Muscle of leg (tissue), 11 donors: ENCODE data around the gene GRHL3. TPM values are rescaled to one million over a fixed set of nuclear protein-coding genes. Genes with fewer than 3 reads are reported as not detected.

ENCODE experiments used
- DNase-seq: peaks from one replicate; pipeline ENCODE4 v3.0.0; 2013
- H3K27ac ChIP-seq: one replicate; pipeline ENCODE4 v1.5.1; 2013; ENCODE audit warnings: mild to moderate bottlenecking, low read length, control low read depth
- H3K27me3 ChIP-seq: one replicate; pipeline ENCODE4 v1.6.1; 2013; ENCODE audit warnings: low read length; ENCODE audit not compliant: control insufficient read depth, insufficient read depth
- H3K36me3 ChIP-seq: one replicate; pipeline ENCODE4 v1.6.1; 2013; ENCODE audit warnings: low read length; ENCODE audit not compliant: control insufficient read depth, insufficient read depth
- H3K4me1 ChIP-seq: one replicate; pipeline ENCODE4 v1.6.1; 2013; ENCODE audit warnings: low read length; ENCODE audit not compliant: control insufficient read depth, insufficient read depth
- H3K4me3 ChIP-seq: one replicate; pipeline ENCODE4 v1.5.1; 2013; ENCODE audit warnings: low read length, control low read depth
- H3K9me3 ChIP-seq: replicated peaks from 2 replicates; pipeline ENCODE4 v1.6.1; 2013; ENCODE audit warnings: low read depth, low read length; ENCODE audit not compliant: control insufficient read depth
- WGBS: methylation state at CpG from one replicate; pipeline ENCODE4 v1.1.5; 2013; ENCODE audit warnings: missing lambda C conversion rate; ENCODE audit not compliant: insufficient coverage; 5-methylcytosine and 5-hydroxymethylcytosine counted together
- polyA plus RNA-seq, 8 donors: library from polyadenylated mRNA; unstranded; fragments of 120-200 nt; gene quantifications; one replicate each; pipeline versions ENCODE4 v1.2.1 to v1.2.3, GENCODE V29; 2013; ENCODE audit warnings: inconsistent platforms in 1 of 8, low replicate concordance in 1 of 8; ENCODE audit not compliant: insufficient read length in 8 of 8, insufficient read depth in 1 of 8
- total RNA-seq: library from RNA; stranded (reverse); fragments of 120-200 nt; gene quantifications from one replicate; pipeline ENCODE4 v1.2.4, GENCODE V29; 2013

The GRHL3 gene
- total and polyA plus RNA-seq, 9 donors = 0.05 to 7.7 (median 0.10) TPM; not detected in 2

DNA sequence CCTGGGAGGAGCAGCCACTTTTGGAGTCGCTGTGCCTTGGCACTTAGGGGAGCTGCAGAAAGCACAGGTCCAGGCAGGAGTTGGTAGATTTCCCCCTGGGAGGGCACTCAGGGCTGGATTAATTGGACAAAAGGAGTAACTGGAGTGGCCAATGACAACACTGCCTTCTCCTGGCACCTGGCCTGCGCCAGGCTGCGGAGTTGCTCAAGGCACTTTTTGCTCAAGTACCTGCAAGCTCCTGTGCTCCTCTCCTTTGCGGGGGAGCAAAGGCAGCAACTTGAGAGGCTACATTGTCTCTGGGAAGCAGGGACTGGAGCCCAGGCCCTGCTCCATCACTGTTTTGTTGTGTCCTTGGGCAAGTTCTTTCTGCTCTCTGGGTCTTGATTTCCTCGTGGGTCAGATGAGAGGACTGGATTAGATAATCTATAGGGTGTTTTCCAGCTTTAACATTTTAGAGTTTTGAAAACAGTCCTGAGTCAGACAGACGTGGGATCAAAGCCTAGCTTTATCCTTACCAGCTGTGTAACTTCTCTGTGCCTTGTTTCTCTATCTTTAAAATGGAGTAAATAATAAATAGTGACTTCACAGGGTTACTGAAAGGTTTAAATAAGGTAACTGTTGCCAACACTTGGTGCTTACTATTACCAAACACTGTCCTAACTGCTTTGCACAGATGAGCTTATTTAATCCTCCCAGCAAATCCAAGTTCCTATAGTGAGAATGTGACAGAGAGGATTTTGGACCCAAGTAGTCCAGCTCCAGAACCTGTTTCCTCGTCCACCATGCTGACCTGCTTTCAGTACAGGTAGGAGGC is 18.0 kb upstream of the GRHL3 start:
- H3K27ac ChIP-seq = no peak overlapping the region
- WGBS = 78% methylated on average over 3 of the region's 7 CpGs
- no peak overlapping the region for H3K4me3 ChIP-seq
- H3K4me1 ChIP-seq = peaks cover 5% of the 10 kb centered on the region
- no peak for DNase-seq
- no peaks in the 10 kb centered on the region for H3K36me3 ChIP-seq
- H3K9me3 ChIP-seq = no peaks in the 10 kb centered on the region
- H3K27me3 ChIP-seq = no peaks in the 10 kb centered on the region

DNA sequence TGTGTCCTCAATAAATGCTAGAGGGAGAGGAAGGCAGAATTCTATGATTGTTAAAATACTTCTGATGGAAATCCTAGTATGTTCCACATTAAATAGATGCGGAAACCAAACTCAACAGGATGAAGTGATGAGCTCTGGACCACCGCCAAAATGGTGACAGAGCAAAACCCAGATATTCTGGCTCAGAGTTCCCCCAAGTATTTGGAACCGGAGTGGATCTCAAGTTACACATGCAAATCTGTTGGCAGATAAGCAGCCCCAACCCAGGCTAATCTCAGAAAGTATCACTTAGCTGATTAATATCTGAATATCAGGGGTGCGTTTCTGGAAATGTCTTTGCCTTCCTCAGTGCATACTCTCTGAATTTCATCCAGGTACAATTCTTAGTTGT is 17.4 kb upstream of the GRHL3 start:
- 27% methylated on average over 2 of the region's 4 CpGs for WGBS
- peaks cover 5% of the 10 kb centered on the region for H3K4me1 ChIP-seq
- H3K27ac ChIP-seq = no peak overlapping the region
- no peaks in the 10 kb centered on the region for H3K9me3 ChIP-seq
- DNase-seq = peak; percentile 32
- H3K4me3 ChIP-seq = no peak overlapping the region
- peaks cover 2% of the 10 kb centered on the region for H3K27me3 ChIP-seq
- H3K36me3 ChIP-seq = no peaks in the 10 kb centered on the region

DNA sequence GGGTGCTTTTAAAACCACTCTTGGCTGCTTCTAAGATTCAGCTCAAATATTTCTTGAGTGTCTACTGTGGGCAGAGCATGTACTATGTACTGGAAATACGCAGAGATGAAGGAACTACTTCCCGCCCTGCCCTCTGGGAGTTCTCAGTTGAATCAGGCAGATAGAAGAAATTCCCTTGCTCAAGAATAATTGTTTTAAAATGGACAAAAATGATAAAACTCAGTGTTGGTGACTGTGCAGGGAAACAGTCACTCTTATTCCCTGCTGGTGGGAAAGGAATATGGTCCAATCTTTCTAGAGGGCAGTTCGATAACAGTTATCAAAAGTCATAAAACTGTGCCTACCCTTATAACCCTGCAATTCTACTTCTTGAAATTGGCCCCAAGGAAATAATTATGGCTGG is 16.9 kb upstream of the GRHL3 start:
- 23% methylated on average over 2 of the region's 3 CpGs for WGBS
- Histone ChIP-seq H3K27ac (no peak overlapping the region), H3K4me3 (no peak overlapping the region), H3K9me3 (no peaks in the 10 kb centered on the region), H3K27me3 (peaks cover 2% of the 10 kb centered on the region), H3K4me1 (peaks cover 5% of the 10 kb centered on the region), H3K36me3 (no peaks in the 10 kb centered on the region)
- DNase-seq = no peak

DNA sequence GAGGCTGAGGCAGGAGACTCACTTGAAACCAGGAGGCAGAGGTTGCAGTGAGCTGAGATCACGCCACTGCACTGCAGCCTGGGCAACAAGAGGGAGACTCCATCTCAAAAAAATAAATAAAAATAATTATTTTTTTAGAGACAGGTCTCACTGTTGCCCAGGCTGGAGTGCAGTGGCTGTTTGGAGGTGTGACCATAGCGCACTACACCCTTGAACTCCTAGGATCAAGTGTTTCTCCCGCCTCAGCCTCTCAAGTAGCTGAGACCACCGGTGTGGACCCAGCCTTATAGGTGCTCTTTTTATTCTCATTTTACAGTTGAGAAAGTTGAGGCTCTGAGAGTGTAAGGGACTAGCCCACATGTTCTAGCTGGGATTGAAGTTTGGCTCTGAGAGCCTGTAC is 15.6 kb upstream of the GRHL3 start:
- Histone ChIP-seq H3K36me3 (no peaks in the 10 kb centered on the region), H3K9me3 (no peaks in the 10 kb centered on the region), H3K4me1 (peaks cover 5% of the 10 kb centered on the region), H3K27ac (no peak overlapping the region), H3K4me3 (no peak overlapping the region), H3K27me3 (peaks cover 2% of the 10 kb centered on the region)
- no peak for DNase-seq
- WGBS = 100% methylated on average over 1 of the region's 4 CpGs

DNA sequence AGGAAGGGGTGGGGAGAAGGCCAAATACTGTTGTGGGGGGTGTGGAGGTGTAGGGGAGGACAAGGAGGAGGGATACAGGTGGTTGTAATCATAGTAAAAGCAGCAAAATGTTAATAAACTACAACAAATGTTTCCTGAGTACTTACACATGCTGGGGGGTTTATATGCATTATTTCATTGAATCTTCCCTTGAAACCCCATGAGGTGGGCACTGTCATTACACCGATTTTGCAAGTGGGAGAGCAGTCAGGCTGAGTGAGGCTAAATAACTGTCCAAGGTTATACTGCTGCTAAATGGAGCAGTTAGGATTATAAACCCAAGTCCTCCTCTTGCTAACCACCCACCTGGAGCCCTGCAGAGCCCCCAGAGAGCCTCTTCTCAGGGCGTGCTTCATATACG is 14.4 kb upstream of the GRHL3 start:
- peaks cover 2% of the 10 kb centered on the region for H3K27me3 ChIP-seq
- H3K27ac ChIP-seq = no peak overlapping the region
- DNase-seq = no peak
- peaks cover 5% of the 10 kb centered on the region for H3K4me1 ChIP-seq
- H3K4me3 ChIP-seq = no peak overlapping the region
- WGBS = no CpG with 5 or more reads among the region's 3 CpGs
- H3K36me3 ChIP-seq = no peaks in the 10 kb centered on the region
- H3K9me3 ChIP-seq = no peaks in the 10 kb centered on the region

DNA sequence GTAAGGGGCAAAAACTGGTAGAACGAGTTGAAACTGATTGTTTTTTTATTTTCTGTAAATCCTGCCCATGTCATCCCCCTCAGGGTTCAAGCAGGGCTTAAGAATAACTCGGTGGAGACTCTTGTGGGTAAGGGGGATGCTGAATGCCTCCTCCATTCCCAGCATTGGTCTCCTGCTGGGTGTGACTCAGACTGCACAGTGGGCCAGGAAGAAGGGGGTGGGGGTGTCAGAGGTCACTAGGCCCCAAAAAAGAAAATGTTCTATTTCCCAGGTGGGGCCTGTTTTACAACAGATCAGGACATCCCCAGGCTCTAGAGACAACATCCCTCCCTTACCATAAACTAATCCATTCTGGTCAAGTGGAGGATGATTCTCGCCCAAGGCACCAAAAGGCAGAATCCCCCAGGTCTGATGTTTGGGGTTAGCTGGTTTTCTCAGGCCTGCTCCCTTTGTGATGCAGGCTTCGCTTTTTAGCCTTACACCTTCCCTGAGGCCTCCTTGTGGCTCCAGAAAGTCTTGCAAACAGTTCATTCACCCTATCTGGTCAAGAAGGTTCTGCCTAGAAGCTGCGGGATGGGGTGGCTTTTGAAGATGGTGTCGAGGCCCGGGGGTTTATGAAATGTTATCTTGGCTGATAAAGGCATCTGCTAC is 10.7 kb upstream of the GRHL3 start:
- peaks cover 2% of the 10 kb centered on the region for H3K27me3 ChIP-seq
- H3K4me3 ChIP-seq = no peak overlapping the region
- no CpG with 5 or more reads among the region's 7 CpGs for WGBS
- no peak overlapping the region for H3K27ac ChIP-seq
- no peaks in the 10 kb centered on the region for H3K4me1 ChIP-seq
- H3K9me3 ChIP-seq = no peaks in the 10 kb centered on the region
- H3K36me3 ChIP-seq = no peaks in the 10 kb centered on the region
- no peak for DNase-seq

DNA sequence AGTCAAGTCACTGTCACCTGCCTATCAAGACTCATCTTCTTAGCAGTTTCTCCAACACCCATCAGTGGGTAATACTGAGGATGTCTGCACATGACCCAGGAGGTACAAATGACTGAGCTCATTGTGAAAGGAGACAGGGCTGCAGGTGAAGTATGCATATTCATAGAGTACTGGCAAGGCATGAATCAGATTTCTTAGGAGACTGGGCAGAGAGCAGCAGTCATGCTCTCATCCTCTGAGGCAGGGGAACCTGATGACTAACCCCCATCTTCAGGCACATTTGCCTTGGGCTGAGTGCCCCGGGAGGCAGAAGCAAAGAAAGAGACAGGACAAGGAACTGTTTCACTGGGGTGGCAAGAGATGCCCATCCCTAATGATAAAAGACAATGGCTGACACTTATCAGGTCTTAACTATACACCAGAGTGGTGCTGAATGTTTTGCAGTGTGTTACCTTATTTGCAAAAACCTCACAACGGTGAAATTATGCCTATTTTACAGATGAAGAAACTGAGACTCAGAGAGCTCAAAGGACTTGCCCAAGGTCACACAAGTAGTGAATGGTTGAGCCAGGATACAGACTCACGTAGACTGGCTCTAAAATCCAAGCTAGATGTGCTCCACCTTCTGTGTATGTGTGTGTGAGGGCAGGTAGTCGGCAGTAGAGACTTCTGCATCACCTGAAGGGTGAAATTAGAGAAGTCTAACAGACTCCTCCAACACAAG is 9.2 kb upstream of the GRHL3 start:
- no peak overlapping the region for H3K27ac ChIP-seq
- no peak overlapping the region for H3K4me3 ChIP-seq
- WGBS = 60% methylated on average over 1 of the region's 4 CpGs

DNA sequence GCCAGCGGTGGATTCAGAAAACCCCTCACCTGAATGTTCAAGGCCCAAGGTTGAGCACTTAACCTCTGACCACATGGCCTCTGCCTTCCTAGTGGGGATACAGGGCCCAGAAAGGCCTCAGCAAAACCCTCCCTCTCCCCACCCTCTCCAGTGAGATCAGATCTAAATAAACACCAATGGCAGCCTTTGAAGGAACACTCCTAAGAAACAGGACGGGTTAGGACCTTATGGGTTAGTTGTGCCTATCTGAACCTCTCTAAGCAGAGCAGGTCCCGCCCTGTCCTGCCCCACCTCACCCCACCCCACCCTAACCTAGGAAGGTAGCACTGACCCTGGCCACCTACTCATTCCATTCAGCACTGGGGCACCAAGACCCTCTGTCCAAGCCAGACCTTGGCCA is 7.9 kb upstream of the GRHL3 start:
- H3K9me3 ChIP-seq = no peaks in the 10 kb centered on the region
- H3K4me3 ChIP-seq = no peak overlapping the region
- 93% methylated on average over 3 of the region's 3 CpGs for WGBS
- no peaks in the 10 kb centered on the region for H3K36me3 ChIP-seq
- H3K27ac ChIP-seq = no peak overlapping the region
- H3K4me1 ChIP-seq = no peaks in the 10 kb centered on the region
- peaks cover 5% of the 10 kb centered on the region for H3K27me3 ChIP-seq
- DNase-seq = no peak

More for the DNA sequence above, 9.2 kb upstream of the GRHL3 start:
- Histone ChIP-seq H3K9me3 (no peaks in the 10 kb centered on the region), H3K36me3 (no peaks in the 10 kb centered on the region), H3K4me1 (no peaks in the 10 kb centered on the region), H3K27me3 (peaks cover 2% of the 10 kb centered on the region)
- no peak for DNase-seq

DNA sequence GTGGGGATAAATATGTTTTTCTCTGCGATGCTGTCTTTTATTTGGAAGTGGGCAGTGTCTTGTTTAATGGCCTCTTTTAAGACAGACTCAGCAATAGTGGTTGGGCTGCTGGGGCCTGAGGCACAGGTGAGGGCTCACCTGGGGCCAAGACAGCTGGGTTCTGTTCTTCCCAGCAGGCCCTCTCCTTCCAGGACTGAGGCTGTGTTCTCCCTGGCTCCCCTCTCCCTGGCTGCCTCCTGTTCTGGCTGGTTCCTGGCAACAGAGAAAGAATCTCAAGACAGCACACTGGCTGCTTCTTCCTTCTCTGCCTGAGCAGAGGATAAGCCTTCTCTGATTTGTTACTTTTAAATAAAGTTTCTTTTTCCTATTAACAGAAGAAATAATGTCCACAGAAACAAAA is 7.4 kb upstream of the GRHL3 start:
- Histone ChIP-seq H3K27me3 (peaks cover 4% of the 10 kb centered on the region), H3K4me3 (no peak overlapping the region), H3K36me3 (no peaks in the 10 kb centered on the region), H3K4me1 (no peaks in the 10 kb centered on the region), H3K9me3 (no peaks in the 10 kb centered on the region), H3K27ac (no peak overlapping the region)
- 43% methylated on average over 1 of the region's 1 CpG for WGBS
- no peak for DNase-seq

DNA sequence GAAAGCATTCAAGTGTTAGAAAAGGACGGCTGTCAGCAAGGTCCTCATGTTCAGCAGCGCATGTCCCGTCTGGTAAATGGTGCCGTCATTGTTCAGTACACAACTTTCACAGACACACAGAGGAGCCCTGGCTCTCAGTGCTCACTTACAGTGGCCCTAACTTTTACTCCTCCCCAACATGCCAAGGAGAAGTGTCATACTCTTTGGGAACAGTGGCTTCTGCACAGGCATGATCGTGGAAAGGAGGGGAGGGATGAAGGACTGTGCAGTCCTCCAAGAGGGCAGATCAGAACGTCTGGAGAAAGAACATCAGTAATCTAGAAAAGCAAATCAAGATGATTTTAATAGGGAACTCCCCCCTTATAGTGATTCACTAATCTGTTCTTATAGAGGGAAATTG is 3.8 kb upstream of the GRHL3 start:
- Histone ChIP-seq H3K27me3 (peaks cover 29% of the 10 kb centered on the region), H3K4me1 (peaks cover 21% of the 10 kb centered on the region), H3K9me3 (no peaks in the 10 kb centered on the region), H3K4me3 (no peak overlapping the region), H3K27ac (no peak overlapping the region), H3K36me3 (no peaks in the 10 kb centered on the region)
- DNase-seq = no peak
- WGBS = 72% methylated on average over 4 of the region's 6 CpGs
